Stimulated activated CD4-positive, alpha-beta T cell treated with anti-CD3 and anti-CD28 coated beads, Interleukin-1b, Interleukin-23, amount 100 ng/mL, for 4 hours (primary cell): ENCODE data around the gene MAP2K5.

ENCODE experiments used
- DNase-seq, 2 donors: peaks; one replicate each; pipeline ENCODE4 v3.0.0-alpha.2; 2020; ENCODE audit warnings: low read depth in 2 of 2

Gene MAP2K5

DNA sequence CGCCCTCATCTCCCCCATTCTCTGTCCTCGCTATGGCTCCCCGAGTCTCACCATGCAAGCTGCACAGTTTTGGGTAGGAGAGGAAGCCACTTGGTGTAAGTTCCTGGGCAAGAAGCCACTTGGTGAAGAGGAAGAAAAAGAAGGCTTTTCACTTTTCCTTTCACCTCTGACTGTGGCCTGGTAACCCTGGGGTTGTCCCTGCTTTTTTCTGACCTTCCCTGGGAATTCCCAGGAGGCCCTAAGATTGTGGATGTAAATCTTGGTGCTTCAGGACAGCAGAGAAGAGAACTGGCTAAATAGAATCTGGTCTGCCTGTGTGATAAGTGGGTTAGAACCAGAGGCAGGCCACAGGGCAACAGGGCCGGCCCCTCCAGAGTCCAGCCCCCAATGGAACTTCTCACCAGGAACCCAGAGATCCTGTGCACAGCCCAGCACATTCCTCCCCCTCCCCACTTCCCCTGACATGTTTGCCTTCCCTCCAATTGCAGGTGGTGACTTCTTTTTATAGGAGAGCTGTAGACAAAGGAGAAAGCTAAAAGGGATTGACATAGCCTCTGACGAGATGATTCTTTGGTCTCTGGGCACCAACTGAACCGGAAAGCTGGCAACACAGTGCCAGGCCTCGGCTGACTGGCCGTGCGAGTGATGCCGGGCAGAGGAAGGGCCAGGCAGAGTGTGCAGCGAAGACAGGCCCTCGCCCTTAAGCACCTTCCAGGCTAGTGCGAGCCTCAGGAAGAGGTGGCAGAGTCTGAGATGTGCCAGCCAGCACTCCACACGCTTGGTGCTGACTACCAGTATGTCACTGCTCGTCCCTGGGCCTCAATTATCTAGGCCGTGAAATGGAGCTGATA, 263.4 kb downstream of the MAP2K5 start:
- DNase-seq = no peak

DNA sequence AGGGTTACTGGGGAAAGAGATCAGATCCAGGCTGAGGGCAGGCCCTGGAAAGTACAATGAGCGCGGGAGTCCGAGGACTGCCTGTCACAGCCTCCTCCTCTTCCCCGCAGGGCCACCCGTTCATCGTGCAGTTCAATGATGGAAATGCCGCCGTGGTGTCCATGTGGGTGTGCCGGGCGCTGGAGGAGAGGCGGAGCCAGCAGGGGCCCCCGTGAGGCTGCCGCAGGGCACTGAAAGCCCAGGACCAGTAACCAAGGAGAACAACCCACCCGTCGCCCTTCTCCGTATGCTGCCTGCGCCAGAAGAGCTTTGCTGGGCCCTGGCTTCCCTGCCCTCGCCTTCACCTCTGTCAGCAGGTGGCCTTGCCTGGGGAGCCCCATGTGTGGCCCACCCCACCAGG, 264.0 kb downstream of the MAP2K5 start:
- DNase-seq = no peak

DNA sequence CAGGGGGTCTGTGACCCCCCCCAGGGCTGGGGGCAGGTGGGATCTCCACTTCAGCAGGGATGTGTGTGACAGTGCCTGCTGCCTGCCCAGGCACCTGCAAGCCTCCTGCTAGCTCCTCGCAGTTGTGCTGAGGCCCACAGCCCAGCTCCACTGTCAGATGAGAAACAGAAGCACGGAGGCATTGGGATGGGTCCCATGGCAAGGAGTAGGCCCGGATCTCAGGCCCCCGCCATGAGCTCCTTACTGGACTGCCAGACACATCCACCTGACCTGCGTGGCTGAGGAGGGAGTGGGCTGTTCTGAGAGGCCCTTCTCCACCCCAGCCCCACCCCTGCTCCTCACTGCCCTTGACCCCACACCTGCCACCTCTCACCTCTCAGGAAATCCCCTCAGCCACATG, 264.6 kb downstream of the MAP2K5 start:
- no peak for DNase-seq

GRCh38 chr15:67807836-67808235, 265.3 kb downstream of the MAP2K5 start:
- no peak for DNase-seq

GRCh38 chr15:67808821-67809220, 266.3 kb downstream of the MAP2K5 start:
- DNase-seq = no peak

- no peak for DNase-seq
Measured at GRCh38 chr15:67809441-67809840, 266.9 kb downstream of the MAP2K5 start.

DNA sequence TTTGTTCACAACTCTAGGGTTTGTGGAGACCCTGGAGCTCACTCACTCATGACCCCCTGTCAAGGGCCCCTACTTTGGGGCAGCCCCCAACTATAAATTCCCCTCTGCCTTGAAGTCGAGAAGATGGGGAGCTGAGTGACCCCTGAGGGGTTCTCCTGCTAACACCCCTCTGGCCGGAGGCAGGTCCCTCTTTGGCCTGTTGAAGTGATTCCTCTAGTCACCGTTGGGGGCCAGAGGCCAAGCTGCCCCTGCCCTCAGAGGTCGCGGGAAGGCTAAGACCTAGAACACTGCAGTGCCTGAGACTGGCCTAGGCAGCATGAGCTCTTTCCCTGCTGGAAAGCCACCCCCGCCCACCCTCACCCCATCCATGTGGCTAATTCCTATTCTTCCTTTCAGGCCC, 267.4 kb downstream of the MAP2K5 start:
- DNase-seq = no peak

DNA sequence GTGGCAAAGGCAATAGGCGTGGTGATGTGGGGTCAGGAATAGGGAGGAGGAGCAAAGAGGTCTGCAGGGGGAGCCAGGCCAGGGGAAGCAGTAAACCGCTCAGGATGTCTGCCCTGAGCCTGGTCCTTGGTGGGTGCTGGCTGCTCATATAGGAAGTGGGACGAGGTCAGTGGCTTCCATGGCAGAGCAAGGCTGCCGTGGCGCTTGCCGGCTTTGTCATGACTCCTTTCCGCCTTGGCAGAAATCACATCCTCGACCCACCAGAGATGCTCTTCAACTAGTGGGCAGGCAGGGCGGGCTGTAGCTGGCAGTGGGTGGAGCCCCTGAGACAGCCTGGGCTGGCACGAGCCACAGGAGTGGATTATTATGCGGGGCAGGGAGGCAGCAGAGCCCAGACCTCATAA, 269.7 kb downstream of the MAP2K5 start:
- DNase-seq = no peak

GRCh38 chr15:67813104-67813634, 270.7 kb downstream of the MAP2K5 start:
- no peak for DNase-seq

DNA sequence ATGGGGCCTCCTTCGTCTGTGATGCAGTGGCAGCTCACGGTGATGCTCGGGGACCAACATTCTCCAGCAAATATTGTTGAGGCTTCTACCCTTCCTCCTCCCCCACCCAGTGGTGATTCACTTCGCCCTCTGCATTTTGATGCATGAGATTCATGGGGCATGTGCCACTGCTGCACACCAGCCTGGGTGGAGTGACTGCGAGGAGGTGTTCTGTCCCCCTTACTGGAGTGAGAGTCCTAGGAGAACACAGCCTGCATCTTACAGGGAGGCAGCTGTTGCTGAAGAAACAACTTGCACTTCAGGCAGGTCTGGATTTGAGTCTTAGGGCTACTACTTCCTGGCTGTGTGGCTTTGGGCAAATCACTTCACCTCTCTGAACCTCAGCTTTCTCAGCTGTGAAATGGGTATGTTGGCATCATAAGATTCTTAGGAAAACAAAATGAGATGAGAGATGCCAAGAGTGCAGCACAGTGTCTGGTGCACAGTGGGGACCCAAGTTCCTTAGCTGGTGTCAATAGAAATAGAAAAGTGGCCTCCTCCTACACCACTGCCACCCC, 272.6 kb downstream of the MAP2K5 start:
- DNase-seq = no peak

DNA sequence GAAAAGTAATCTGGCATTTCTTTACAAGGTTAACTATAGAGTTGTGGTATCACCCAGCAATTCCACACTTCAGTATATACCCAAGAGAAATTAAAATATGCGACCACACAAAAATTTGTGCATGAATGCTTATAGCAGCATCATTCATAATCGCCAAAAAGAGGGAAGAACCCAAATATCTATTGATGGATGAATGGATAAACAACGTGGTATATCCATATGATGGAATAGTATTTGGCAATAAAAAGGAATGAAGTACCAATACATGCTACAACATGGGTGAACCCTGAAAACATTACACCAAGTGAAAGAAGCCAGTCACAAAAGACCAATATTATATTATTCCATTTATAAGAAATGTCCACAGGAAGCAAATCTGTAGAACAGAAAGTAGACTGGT, 274.2 kb downstream of the MAP2K5 start:
- DNase-seq = no peak

GRCh38 chr15:67818464-67818863, 276.0 kb downstream of the MAP2K5 start:
- DNase-seq = no peak

DNA sequence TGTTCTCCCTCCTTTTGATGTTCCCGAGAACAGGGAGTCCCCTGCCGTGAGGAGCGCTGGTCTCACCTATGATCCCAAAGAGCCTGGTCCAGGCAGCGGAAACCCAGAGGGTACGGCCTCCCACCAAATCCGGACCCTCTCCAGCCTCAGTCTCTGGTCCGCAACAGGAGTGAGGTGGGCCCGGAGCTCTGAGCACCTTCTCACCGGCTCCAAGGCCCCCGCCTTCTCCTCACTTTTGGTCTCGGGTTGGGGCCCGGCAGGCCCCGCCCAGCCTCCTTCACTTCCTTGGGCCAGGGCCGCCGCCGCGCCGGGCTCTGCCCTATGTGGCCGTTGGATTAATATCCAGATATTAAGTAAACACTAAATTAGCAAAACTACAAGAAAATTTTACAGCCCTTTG, 277.1 kb downstream of the MAP2K5 start:
- DNase-seq = no peak

- DNase-seq = no peak
Measured at GRCh38 chr15:67820122-67820991, 277.9 kb downstream of the MAP2K5 start.

DNA sequence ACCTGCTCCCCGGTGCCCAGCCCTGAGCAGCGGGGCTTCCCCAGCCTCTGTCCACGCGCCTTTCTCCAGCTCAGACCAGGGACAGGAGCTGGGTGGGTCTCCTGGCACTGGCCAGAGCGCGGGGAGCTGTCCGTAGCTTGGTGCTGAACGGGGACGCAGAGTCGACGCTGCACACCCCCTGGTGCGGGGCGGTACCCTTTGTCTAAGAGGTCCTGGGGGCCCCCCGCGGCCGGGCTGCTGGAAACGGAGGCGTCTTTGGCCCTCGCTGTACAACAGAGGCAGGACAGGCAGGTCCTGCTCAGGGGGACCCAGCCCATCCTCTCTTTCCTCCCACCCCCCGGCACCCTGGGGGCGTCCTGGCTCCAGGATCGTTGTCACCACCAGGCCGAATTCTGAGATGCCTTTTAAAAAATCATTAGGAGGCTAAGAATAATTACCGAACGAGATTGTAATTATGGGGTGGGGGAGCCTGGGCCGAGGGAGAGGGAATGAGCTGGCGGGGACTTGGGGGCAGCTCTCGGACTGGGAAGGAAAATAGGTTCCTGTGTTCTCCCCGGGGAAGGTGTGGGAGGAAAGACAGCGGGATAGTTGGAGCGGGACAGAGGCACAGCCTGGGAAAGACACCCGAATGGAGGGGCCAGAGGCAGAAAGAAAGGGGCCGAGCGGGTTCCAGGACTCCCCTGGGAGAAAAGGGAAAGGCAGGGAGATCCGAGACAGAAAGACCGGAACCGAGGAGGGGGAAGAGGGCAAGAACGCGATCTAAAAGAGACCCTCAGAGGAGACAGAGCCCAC, 278.7 kb downstream of the MAP2K5 start:
- no peak for DNase-seq

DNA sequence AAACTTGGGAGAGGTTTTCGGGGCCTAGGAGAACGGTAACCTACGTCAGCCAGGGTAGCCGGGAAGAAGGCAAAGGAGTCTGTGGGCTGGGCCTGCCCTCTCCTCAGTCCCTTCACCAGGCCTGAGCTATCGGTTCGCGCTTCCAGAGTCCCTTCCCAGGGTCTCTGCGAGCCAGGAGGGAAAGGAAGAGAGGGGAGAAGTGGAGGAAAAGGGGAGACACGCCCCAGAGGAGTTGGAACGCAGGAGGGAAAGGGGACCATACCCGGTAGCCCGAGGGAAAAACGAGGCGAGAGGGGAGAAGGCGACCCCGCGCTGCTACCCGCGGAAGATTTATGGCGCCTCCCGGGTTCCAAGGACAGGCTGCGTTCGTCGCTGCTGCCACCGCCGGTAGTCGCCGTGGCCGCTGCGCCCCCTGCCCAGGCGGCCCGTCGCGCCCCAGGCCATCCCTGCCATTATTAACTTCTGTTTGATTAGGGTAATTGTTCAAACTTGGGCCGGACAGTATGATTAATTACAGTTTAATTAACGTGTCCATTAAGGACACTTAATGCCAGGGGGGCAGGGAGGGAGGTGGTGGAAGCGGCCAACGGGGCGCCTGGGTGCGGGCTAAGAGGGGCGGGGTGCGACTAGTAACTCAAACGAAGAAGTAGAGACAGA, 279.4 kb downstream of the MAP2K5 start:
- DNase-seq = no peak

GRCh38 chr15:67822537-67823313, 280.2 kb downstream of the MAP2K5 start:
- no peak for DNase-seq

DNA sequence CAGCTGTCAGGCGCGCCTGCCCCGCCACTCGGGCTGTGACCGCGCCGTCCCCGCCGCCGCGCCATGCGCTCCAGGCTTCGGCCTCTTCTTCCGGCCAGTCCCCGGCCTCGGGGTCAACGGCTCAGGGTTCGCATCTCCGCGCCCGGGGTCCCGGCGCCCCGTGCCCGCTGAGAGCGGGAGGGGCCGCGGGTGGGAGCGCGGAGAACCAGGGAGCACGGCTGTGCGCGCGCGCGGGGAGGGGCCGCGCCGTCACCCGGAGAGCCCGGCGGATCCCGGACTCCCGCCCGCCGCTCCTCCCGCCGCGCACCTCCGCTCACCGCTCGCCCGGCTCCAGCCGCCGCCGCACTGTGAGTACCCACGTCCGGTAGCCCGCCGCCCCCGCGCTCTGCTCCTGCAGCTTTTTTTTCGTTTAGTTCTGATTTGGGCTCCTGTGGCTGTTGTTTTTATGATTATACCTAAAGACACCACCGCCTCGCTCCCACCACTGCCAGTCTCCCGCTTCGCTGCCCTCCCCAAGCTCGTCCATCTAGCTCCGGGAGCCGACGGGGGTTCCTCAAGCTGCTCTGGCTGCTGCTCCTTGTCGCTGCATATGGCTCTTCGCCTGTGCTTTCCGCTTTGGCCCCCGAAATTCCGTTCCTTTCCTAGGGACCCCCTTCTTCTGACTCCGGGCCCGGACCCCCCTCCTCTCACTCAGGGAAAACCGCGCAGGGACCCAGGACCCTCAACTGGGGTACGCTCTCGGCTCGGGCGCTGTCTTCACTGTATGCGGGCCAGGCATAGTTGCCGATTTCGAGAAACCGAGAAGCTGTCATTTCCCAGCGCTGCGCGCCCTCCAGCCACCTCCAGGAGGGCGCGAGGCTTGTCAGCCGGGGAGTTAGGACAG, 281.1 kb downstream of the MAP2K5 start:
- no peak for DNase-seq
